GM19025 (cell line): ENCODE results near the gene SET.

ENCODE experiments used
- ATAC-seq: cut with Tn5 transposase; IDR thresholded peaks from one replicate; pipeline ENCODE4 v1.9.1; 2021; ENCODE audit warnings: mild to moderate bottlenecking, low read depth, moderate library complexity; ENCODE audit not compliant: unreplicated experiment

The SET gene

GRCh38 chr9:128727640-128728248, 38.7 kb downstream of the SET start:
- no peak for ATAC-seq

DNA sequence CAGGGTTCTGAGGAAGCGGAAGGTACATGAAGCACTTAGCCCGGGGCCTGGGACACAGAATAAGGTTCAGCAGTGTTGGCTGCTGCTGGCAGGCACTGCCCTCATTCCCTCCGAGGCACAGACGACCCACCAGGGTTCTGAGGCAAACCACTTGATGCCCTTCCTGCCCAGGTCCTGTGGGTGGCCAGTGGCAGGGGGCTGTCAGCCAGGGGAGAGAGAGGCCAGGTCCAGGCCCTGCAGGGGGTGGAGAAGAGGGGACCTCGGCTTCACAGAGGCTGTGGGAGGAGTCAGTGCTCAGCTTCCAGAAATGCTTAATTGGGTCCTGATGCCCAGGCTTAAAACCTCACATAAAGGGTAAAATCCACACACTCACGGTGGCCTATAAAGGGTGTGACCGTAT, 39.3 kb downstream of the SET start:
- ATAC-seq: no peak

GRCh38 chr9:128729302-128729701, 40.3 kb downstream of the SET start:
- ATAC-seq: no peak

DNA sequence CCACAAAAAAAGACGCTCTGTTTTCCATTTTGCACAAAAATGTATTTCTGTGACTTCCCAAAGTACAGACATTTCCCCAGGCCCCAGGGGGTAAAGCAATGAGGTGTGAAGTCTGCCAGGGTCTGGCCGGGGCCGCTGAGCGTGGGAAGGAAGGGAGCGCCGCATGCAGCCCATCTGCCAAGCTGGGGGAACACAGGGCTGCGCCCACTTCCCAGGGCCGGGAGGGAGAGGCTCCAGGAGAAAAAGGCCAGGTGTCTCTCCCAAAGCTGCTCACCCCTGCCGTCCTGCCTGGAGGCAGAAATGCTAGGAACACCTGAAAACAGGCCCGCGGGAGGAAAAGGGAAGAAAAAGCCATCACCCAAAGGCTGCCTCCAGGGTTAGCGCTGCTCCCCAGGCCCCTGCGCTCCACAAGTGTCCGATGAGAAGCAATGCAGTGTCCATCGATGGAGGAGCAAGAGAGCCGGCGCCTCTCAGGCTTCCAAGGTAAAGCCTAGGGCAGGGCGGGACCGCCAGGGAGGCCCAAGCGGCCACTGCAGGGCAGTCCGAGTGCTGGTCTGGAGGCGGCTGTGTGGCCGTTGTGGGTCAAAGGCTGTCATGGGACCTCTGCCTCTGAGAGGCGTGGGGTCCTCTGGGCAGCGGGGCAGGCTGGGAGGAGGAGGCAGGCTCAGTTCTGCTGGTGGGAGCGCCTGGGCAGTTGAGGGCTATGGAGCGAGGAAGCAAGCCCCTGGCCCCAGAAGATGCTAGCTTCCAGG, 40.9 kb downstream of the SET start:
- ATAC-seq: no peak

- ATAC-seq: no peak
Measured at GRCh38 chr9:128731093-128731492, 42.1 kb downstream of the SET start.

- ATAC-seq: no peak
Measured at GRCh38 chr9:128731691-128732090, 42.7 kb downstream of the SET start.

DNA sequence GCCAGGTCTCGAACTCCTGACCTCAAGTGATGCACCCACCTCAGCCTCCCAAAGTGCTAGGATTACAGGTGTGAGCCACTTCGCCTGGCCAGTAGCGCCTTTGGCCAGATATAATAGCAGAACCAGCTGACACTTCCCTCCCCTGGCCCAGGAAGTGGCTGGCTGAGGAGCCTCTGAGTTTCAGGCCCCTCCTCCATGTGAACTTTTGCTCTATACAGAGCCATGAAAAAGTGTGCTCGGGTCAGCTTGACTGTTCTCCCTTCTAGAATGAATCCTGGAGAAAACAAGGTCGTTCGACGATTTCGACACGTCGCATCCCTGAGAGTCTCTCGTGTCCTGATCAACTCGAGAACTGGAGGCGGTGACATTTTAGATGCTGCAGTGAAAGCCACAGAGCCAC, 43.6 kb downstream of the SET start:
- no peak for ATAC-seq

- no peak for ATAC-seq
Measured at GRCh38 chr9:128733256-128733655, 44.2 kb downstream of the SET start.

GRCh38 chr9:128735373-128735772, 46.4 kb downstream of the SET start:
- ATAC-seq: no peak

DNA sequence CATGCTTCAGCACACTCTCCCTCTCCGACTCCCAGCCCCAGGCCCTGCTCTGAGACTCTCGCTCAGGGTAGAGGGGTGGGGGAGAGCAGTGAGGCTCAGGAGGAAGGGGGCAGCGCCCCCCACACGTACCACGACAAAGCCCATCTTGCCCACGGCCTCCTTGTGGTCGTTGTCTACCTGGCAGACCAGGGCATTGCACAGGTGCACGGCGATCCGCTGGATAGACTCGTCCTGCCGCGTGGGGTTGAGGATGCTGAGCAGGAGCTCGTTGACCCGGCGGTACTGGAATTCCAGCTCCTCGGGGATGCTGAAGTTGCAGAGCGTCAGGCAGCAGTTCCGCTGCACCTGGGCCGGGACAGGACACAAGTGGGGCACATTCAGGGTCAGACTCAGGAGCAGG, 53.4 kb downstream of the SET start:
- no peak for ATAC-seq

DNA sequence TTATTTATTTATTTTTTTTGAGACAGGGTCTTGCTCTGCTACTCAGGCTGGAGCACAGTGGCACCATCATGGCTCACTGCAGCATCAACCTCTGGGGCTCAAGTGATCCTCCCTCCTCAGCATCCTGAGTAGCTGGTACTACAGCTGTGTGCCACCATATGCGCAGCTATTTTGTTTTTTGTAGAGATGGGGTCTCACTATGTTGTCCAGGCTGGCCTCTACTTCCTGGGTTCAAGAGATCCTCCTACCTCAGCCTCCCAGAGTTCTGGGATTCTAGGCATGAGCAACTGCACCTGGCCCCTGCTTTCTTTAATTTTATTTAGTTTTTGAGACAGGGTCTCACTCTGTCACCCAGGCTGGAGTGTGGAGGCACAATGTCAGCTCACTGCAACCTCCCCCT, 54.4 kb downstream of the SET start:
- no peak for ATAC-seq
